Endothelial cell of umbilical vein (primary cell): Measurements from ENCODE around the gene AKAP6. TPM values are rescaled to one million over a fixed set of nuclear protein-coding genes. Genes with fewer than 3 reads are reported as not detected.

ENCODE experiments used
- BruUV-seq: library from RNA; stranded (reverse); fragments of 400-500 nt; replicated peaks from 2 replicates; lab custom pipeline; 2021; lab: Mats Ljungman, UMichigan
- CTCF ChIA-PET: fragments of 300-600, 350-600 bp; sonication (Branson Sonifier 250); formaldehyde crosslinking; loops from one replicate; lab custom pipeline; 2021; ENCODE audit warnings: antibody characterized with exemption, inconsistent platforms; lab: Charles Lee
- POLR2A ChIA-PET: fragments of 300-600, 350-600 bp; sonication (Branson Sonifier 250); formaldehyde crosslinking; loops from one replicate; lab custom pipeline; 2021; ENCODE audit warnings: antibody characterized with exemption, inconsistent platforms; lab: Charles Lee
- DNase-seq: peaks from one replicate; pipeline ENCODE4 v3.0.0-alpha.2; 2011; ENCODE audit warnings: low read depth, low spot score
- FAIRE-seq: peaks from 2 replicates; lab custom pipeline; 2011; peaks lifted over from hg19 to GRCh38; lab: Jason Lieb, UNC
- H2AFZ ChIP-seq: 2 replicates; pipeline ENCODE4 v1.6.0; 2012; ENCODE audit warnings: low read depth, low read length, control low read depth, inconsistent platforms
- H3K27ac ChIP-seq: 2 replicates; pipeline ENCODE4 v1.5.1; 2011; ENCODE audit warnings: low read depth, mild to moderate bottlenecking, control low read depth, low read length, moderate library complexity; ENCODE audit not compliant: insufficient read depth
- H3K27me3 ChIP-seq, 2 experiments: 2 replicates each; pipeline versions ENCODE4 v1.6.0 to v1.6.1; 2011; ENCODE audit warnings: low read length in 2 of 2, mixed read lengths in 1 of 2; ENCODE audit not compliant: control insufficient read depth in 2 of 2, insufficient read depth in 2 of 2
- H3K36me3 ChIP-seq, 2 experiments: 2 replicates in 1 of 2; 3 replicates in 1 of 2; pipeline ENCODE4 v1.5.1; 2011; ENCODE audit warnings: low read length in 2 of 2, mild to moderate bottlenecking in 1 of 2, moderate library complexity in 1 of 2; ENCODE audit not compliant: control insufficient read depth in 2 of 2, insufficient read depth in 2 of 2; ENCODE audit errors: extremely low read depth in 1 of 2
- H3K4me1 ChIP-seq: 3 replicates; pipeline ENCODE4 v1.5.1; 2011; ENCODE audit warnings: mild to moderate bottlenecking, low read length; ENCODE audit not compliant: control insufficient read depth, insufficient read depth; ENCODE audit errors: extremely low read depth
- H3K4me2 ChIP-seq: 2 replicates; pipeline ENCODE4 v1.6.1; 2011; ENCODE audit warnings: low read length, control low read depth, mixed read lengths; ENCODE audit not compliant: insufficient read depth
- H3K4me3 ChIP-seq, 3 experiments: fragments of 200-600 bp in 1 of 3; sonication (generic), shearing (Covaris generic) in 1 of 3; replicated peaks in 1 of 3; 2 replicates each; pipeline ENCODE4 v1.5.1; 2011 to 2016; ENCODE audit warnings: control low read depth in 3 of 3, low read length in 3 of 3, mild to moderate bottlenecking in 2 of 3, inconsistent platforms in 1 of 3, low read depth in 1 of 3, moderate library complexity in 1 of 3; ENCODE audit not compliant: insufficient read depth in 1 of 3
- H3K79me2 ChIP-seq: 2 replicates; pipeline ENCODE4 v1.6.0; 2012; ENCODE audit warnings: low read length, inconsistent platforms; ENCODE audit not compliant: control insufficient read depth, insufficient read depth
- H3K9ac ChIP-seq: replicated peaks from 2 replicates; pipeline ENCODE3; 2011; ENCODE audit warnings: low read length, control low read depth; ENCODE audit not compliant: insufficient read depth; ENCODE audit errors: extremely low read depth
- H3K9me1 ChIP-seq: replicated peaks from 3 replicates; pipeline ENCODE4 v1.6.0; 2011; ENCODE audit warnings: mild to moderate bottlenecking, low read length; ENCODE audit not compliant: control insufficient read depth, insufficient read depth; ENCODE audit errors: extremely low read depth
- H3K9me3 ChIP-seq: replicated peaks from 2 replicates; pipeline ENCODE4 v1.5.1; 2012; ENCODE audit warnings: low read length, inconsistent platforms; ENCODE audit not compliant: control insufficient read depth, insufficient read depth
- H4K20me1 ChIP-seq: replicated peaks from 2 replicates; pipeline ENCODE3; 2011; ENCODE audit warnings: mild to moderate bottlenecking, low read length; ENCODE audit not compliant: control insufficient read depth, insufficient read depth; ENCODE audit errors: extremely low read depth
- FOS ChIP-seq: IDR thresholded peaks from 2 replicates; pipeline ENCODE4 v1.6.1; 2011; ENCODE audit warnings: mild to moderate bottlenecking, low read length, moderate library complexity, borderline replicate concordance; ENCODE audit not compliant: insufficient read depth
- GATA2 ChIP-seq: IDR thresholded peaks from 2 replicates; pipeline ENCODE4 v1.7.0; 2011; ENCODE audit warnings: low read depth, mild to moderate bottlenecking, moderate library complexity, mixed read lengths, low read length; ENCODE audit not compliant: insufficient read length, insufficient read depth
- JUN ChIP-seq: IDR thresholded peaks from 2 replicates; pipeline ENCODE4 v1.6.1; 2011; ENCODE audit warnings: borderline replicate concordance, low read depth; ENCODE audit not compliant: insufficient read length, insufficient read depth
- MAX ChIP-seq: IDR thresholded peaks from 2 replicates; pipeline ENCODE4 v1.6.1; 2011; ENCODE audit not compliant: insufficient read depth, insufficient read length
- MYC ChIP-seq: IDR thresholded peaks from one replicate; pipeline ENCODE4 v1.6.1; 2011; ENCODE audit warnings: mild to moderate bottlenecking, low read depth, low read length
- POLR2A ChIP-seq: IDR thresholded peaks from 2 replicates; pipeline ENCODE4 v1.6.1; 2012; ENCODE audit warnings: low read depth, mild to moderate bottlenecking, control low read depth, low read length
- POLR2AphosphoS5 ChIP-seq: IDR thresholded peaks from 2 replicates; pipeline ENCODE4 v1.6.1; 2012; ENCODE audit warnings: low read depth, mild to moderate bottlenecking, control low read depth, low read length, moderate library complexity; ENCODE audit not compliant: insufficient read depth
- dilution Hi-C: fragments of 300-500 bp; cut with MboI; formaldehyde crosslinking; loops from one replicate; pipeline ENCODE4 v1.15.0; 2019; ENCODE audit warnings: low sequenced_read_pairs; ENCODE audit not compliant: extremely low pct_ligation_motif_present
- intact Hi-C: fragments of 100-400 bp; cut with micrococcal nuclease; formaldehyde crosslinking; loops from one replicate; pipeline ENCODE4 v1.10.0; 2022
- polyA plus RNA-seq, 4 experiments: library from polyadenylated mRNA; depleted of rRNA in 3 of 4; stranded (reverse) in 3 of 4; unstranded in 1 of 4; fragments of >200 nt; gene quantifications; 2 replicates each; pipeline versions ENCODE4 v1.2.1 to v1.2.3, GENCODE V29; 2011 to 2012; ENCODE audit warnings: missing spikeins in 1 of 4
- total RNA-seq: library from RNA; stranded (reverse); gene quantifications from 2 replicates; pipeline ENCODE4 v1.2.3, GENCODE V29; 2021

AKAP6 gene
- total and polyA plus RNA-seq, 2 donors (not counting 3 experiments of a cell fraction or from before 2014, with no cell fraction given), result 0.03 to 0.49 TPM

- intact Hi-C loops (loop anchor here (5.0 kb wide), 1 partner anchor 96 kb away; no protein-coding TSS in a partner anchor), dilution Hi-C loops (no loop called here)
- FAIRE-seq, result no peak
- TF ChIP-seq MYC (no peak), POLR2AphosphoS5 (no peak), POLR2A (no peak), MAX (no peak), FOS (peak; percentile 44), GATA2 (no peak), JUN (no peak)
- Histone ChIP-seq H3K9me1 (no peaks in the 10 kb centered on the region), H3K4me3 (no peak overlapping the region), H3K27me3 (no peaks in the 10 kb centered on the region), H2AFZ (no peak overlapping the region), H3K79me2 (no peaks in the 10 kb centered on the region), H3K36me3 (no peaks in the 10 kb centered on the region), H3K4me2 (no peak overlapping the region), H3K27ac (no peak overlapping the region), H3K9me3 (no peaks in the 10 kb centered on the region), H4K20me1 (no peaks in the 10 kb centered on the region), H3K4me1 (no peaks in the 10 kb centered on the region), H3K9ac (no peak overlapping the region)
- no TSS peak for BruUV-seq
- DNase-seq, result no peak
- ChIA-PET CTCF (interaction anchor here (1.1 kb wide), 1 partner anchor 14 kb away, joined by 3 read pairs; no protein-coding TSS in a partner anchor), POLR2A (no interaction called here)
Measured at GRCh38 chr14:32606301-32606700, 277.2 kb downstream of the AKAP6 start.

- Histone ChIP-seq H3K27ac (no peak overlapping the region), H3K9me3 (no peaks in the 10 kb centered on the region), H4K20me1 (no peaks in the 10 kb centered on the region), H3K27me3 (no peaks in the 10 kb centered on the region), H3K79me2 (no peaks in the 10 kb centered on the region), H3K4me2 (no peak overlapping the region), H2AFZ (no peak overlapping the region), H3K9me1 (no peaks in the 10 kb centered on the region), H3K36me3 (no peaks in the 10 kb centered on the region), H3K9ac (no peak overlapping the region), H3K4me1 (peaks cover 5% of the 10 kb centered on the region), H3K4me3 (no peak overlapping the region)
- ChIA-PET CTCF (no interaction called here), POLR2A (no interaction called here)
- no peak for FAIRE-seq
- no peak for DNase-seq
- BruUV-seq, result no TSS peak
- dilution Hi-C loops (no loop called here), intact Hi-C loops (loop anchor here (5.0 kb wide), 1 partner anchor 95 kb away; no protein-coding TSS in a partner anchor)
- TF ChIP-seq JUN (no peak), MAX (no peak), POLR2A (no peak), POLR2AphosphoS5 (no peak)
Measured at GRCh38 chr14:32607399-32607798, 278.3 kb downstream of the AKAP6 start.
